ENCODE results near the gene CD4. TPM values are rescaled to one million over a fixed set of nuclear protein-coding genes. Genes with fewer than 3 reads are reported as not detected.

Gene CD4
- total RNA-seq, 1 experiment from 2014 or later = not detected

DNA sequence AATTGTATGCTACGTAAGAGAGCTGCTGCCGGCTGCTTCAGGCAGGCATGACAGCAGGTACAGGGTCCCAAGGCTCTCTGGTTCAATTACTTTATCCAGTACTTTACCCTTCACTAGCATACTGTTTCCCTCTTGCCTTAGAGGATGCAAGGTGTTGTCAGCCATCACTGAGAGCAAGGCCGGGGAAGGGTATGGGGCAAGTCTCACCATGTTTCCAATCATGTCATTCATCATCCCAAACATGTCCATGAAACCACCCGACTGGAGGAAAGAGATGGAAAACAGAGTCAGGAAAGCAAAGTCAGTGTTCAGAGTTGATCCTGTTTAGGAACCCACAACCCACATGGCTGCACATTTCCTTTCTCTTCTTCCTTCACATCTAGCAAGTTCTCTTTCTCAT lies 38.8 kb upstream of the CD4 start:
- ChIA-PET CTCF (no interaction called here), POLR2A (no interaction called here)
- BruUV-seq (replicated peaks) = no TSS peak
- Mint-ChIP-seq H3K9me3 (ENCODE audit: unreplicated experiment) (no peaks in the 10 kb centered on the region), H3K36me3 (ENCODE audit: insufficient read depth, unreplicated experiment) (peaks cover 74% of the 10 kb centered on the region), H3K27ac (ENCODE audit: unreplicated experiment) (no peak overlapping the region), H3K4me1 (ENCODE audit: low read depth, unreplicated experiment) (peaks cover 11% of the 10 kb centered on the region), H3K4me3 (ENCODE audit: unreplicated experiment) (no peak overlapping the region), H3K27me3 (ENCODE audit: insufficient read depth, unreplicated experiment) (no peaks in the 10 kb centered on the region)
- H3K27me3 ChIP-seq (replicated peaks; ENCODE audit: control insufficient read depth, insufficient read depth, low read length) = no peaks in the 10 kb centered on the region
- H3K4me1 ChIP-seq = peaks cover 16% of the 10 kb centered on the region
- TF ChIP-seq, protein P1, sequence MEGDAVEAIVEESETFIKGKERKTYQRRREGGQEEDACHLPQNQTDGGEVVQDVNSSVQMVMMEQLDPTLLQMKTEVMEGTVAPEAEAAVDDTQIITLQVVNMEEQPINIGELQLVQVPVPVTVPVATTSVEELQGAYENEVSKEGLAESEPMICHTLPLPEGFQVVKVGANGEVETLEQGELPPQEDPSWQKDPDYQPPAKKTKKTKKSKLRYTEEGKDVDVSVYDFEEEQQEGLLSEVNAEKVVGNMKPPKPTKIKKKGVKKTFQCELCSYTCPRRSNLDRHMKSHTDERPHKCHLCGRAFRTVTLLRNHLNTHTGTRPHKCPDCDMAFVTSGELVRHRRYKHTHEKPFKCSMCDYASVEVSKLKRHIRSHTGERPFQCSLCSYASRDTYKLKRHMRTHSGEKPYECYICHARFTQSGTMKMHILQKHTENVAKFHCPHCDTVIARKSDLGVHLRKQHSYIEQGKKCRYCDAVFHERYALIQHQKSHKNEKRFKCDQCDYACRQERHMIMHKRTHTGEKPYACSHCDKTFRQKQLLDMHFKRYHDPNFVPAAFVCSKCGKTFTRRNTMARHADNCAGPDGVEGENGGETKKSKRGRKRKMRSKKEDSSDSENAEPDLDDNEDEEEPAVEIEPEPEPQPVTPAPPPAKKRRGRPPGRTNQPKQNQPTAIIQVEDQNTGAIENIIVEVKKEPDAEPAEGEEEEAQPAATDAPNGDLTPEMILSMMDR (IDR thresholded peaks at IDR 0.05; ENCODE audit: insufficient read depth in 1 of 2, low read depth in 1 of 2, low read length in 1 of 2, severe bottlenecking in 1 of 2, unreplicated experiment in 1 of 2) = no peak
- no peak for DNase-seq
- H3K4me3 ChIP-seq (ENCODE audit: low read depth, low read length) = no peak overlapping the region
- H3K9me3 ChIP-seq = no peaks in the 10 kb centered on the region
- peaks cover 9% of the 10 kb centered on the region for H3K36me3 ChIP-seq (ENCODE audit: control insufficient read depth, insufficient read depth, low read length)
- intact Hi-C loops (cut with micrococcal nuclease; ENCODE audit: unreplicated experiment) = no loop called here

DNA sequence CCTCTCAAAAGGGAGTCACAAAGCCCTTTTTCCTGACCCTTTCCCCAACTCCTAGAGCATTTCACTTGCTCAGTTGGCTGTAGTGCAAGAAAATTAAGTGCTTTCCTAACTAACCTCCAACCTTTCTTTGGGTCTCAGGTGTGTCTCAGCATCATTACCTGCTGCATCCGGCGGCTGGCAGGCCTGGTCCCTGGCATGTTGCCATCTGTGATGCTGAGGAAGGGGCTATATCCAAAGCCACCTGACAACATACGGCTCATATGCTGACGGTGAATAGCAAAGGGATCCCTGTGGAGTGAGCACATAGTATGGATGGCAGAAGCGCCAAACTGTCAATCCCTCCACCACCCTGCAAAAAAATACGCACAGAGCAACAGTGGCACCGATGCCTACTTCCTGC lies 37.6 kb upstream of the CD4 start:
- Histone ChIP-seq H3K9me3 (no peaks in the 10 kb centered on the region), H3K36me3 (ENCODE audit: control insufficient read depth, insufficient read depth, low read length) (peaks cover 8% of the 10 kb centered on the region), H3K4me1 (peaks cover 16% of the 10 kb centered on the region), H3K4me3 (ENCODE audit: low read depth, low read length) (peak overlapping the region; percentile 97), H3K27me3 (replicated peaks; ENCODE audit: control insufficient read depth, insufficient read depth, low read length) (no peaks in the 10 kb centered on the region)
- peak overlapping the region; percentile 94 for H3K27ac Mint-ChIP-seq (ENCODE audit: unreplicated experiment)
- BruUV-seq (replicated peaks) = no TSS peak
- TF ChIP-seq, protein P1 (IDR thresholded peaks at IDR 0.05; ENCODE audit: insufficient read depth in 1 of 2, low read depth in 1 of 2, low read length in 1 of 2, severe bottlenecking in 1 of 2, unreplicated experiment in 1 of 2) = no peak
- ChIA-PET CTCF (interaction anchor here (0.6 to 4.5 kb wide), 11 partner anchors 9 to 121 kb away, joined by 3 to 135 read pairs (median 18); partner anchors contain the start of genes CDCA3, COPS7A, PTMS and SPSB2), POLR2A (interaction anchor here (0.8 to 3.1 kb wide), 9 partner anchors 9 to 218 kb away, joined by 4 to 60 read pairs (median 20); partner anchors contain the start of genes CDCA3, COPS7A, GAPDH and PTMS)
- H3K4me3 Mint-ChIP-seq (ENCODE audit: unreplicated experiment) = peak overlapping the region; percentile 90
- peaks cover 11% of the 10 kb centered on the region for H3K4me1 Mint-ChIP-seq (ENCODE audit: low read depth, unreplicated experiment)
- intact Hi-C loops (cut with micrococcal nuclease; ENCODE audit: unreplicated experiment) = loop anchor here (2.0 kb wide), 1 partner anchor 83 kb away; no protein-coding TSS in a partner anchor
- H3K36me3 Mint-ChIP-seq (ENCODE audit: insufficient read depth, unreplicated experiment) = peaks cover 67% of the 10 kb centered on the region
- H3K27me3 Mint-ChIP-seq (ENCODE audit: insufficient read depth, unreplicated experiment) = no peaks in the 10 kb centered on the region
- no peaks in the 10 kb centered on the region for H3K9me3 Mint-ChIP-seq (ENCODE audit: unreplicated experiment)
- no peak for DNase-seq

DNA sequence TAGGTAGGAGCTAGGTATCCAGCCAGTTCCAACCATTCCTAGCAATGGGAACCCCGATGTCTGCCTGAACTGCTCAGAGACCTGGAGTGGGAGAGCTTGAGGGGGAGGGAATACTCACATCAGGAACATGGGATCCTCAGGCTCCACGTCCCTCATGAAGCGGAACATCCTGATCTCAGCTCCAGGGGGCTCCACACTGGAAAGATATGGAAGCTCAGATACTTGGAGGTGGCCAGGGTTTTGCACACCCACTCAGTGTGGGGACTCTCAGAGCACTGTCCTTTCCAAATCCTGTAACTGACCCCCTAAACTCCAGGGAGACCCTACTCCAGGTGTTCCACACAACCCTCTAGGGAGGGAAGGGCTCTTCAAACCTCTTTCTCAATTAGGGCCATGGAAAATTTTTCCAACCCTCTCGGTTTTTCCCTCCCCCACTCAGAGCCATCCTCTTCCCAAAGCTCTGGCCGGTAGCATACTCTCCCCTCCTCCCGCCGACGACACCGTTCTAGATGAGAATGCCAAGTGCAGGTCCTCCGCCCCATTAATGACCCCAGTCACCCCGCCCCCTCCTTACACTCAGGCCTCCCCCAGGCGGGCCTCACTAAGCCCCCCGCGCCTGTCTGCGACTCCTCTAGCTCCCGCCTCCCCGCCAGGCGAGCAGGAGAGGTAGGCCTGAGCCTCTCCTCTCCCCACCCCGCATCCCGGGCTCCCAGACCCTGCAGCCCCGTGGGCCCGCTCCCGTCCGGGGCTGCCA lies 37.0 kb upstream of the CD4 start:
- TF ChIP-seq, protein P1 (IDR thresholded peaks at IDR 0.05; ENCODE audit: insufficient read depth in 1 of 2, low read depth in 1 of 2, low read length in 1 of 2, severe bottlenecking in 1 of 2, unreplicated experiment in 1 of 2) = peak; percentile 25 to 37
- Mint-ChIP-seq H3K36me3 (ENCODE audit: insufficient read depth, unreplicated experiment) (peaks cover 62% of the 10 kb centered on the region), H3K27ac (ENCODE audit: unreplicated experiment) (peak overlapping the region; percentile 94), H3K27me3 (ENCODE audit: insufficient read depth, unreplicated experiment) (no peaks in the 10 kb centered on the region), H3K9me3 (ENCODE audit: unreplicated experiment) (no peaks in the 10 kb centered on the region), H3K4me1 (ENCODE audit: low read depth, unreplicated experiment) (peaks cover 11% of the 10 kb centered on the region), H3K4me3 (ENCODE audit: unreplicated experiment) (peak overlapping the region; percentile 90)
- Histone ChIP-seq H3K4me3 (ENCODE audit: low read depth, low read length) (peak overlapping the region; percentile 97), H3K36me3 (ENCODE audit: control insufficient read depth, insufficient read depth, low read length) (peaks cover 8% of the 10 kb centered on the region), H3K9me3 (no peaks in the 10 kb centered on the region), H3K27me3 (replicated peaks; ENCODE audit: control insufficient read depth, insufficient read depth, low read length) (no peaks in the 10 kb centered on the region), H3K4me1 (peaks cover 16% of the 10 kb centered on the region)
- intact Hi-C loops (cut with micrococcal nuclease; ENCODE audit: unreplicated experiment) = loop anchor here (2.0 kb wide), 1 partner anchor 82 kb away; no protein-coding TSS in a partner anchor
- CTCF ChIA-PET = interaction anchor here (0.6 to 4.5 kb wide), 27 partner anchors 9 to 138 kb away, joined by 3 to 135 read pairs (median 6); partner anchors contain the start of genes CD4, CDCA3, COPS7A and GPR162
- POLR2A ChIA-PET = interaction anchor here (0.5 to 3.1 kb wide), 15 partner anchors 9 to 1011 kb away, joined by 3 to 60 read pairs (median 9); partner anchors contain the start of genes C12orf57, CDCA3, COPS7A and GAPDH
- BruUV-seq (replicated peaks) = TSS peak; percentile 23
- DNase-seq = peak; percentile 54 to 71
